Measurements from ENCODE around the gene ARHGAP18. TPM values are rescaled to one million over a fixed set of nuclear protein-coding genes. Genes with fewer than 3 reads are reported as not detected.

The ARHGAP18 gene
- total RNA-seq, 3 donors from 2014 or later (not counting 1 experiment from before 2014, with no cell fraction given), result 11.5 to 12.5 (median 11.8) TPM

DNA sequence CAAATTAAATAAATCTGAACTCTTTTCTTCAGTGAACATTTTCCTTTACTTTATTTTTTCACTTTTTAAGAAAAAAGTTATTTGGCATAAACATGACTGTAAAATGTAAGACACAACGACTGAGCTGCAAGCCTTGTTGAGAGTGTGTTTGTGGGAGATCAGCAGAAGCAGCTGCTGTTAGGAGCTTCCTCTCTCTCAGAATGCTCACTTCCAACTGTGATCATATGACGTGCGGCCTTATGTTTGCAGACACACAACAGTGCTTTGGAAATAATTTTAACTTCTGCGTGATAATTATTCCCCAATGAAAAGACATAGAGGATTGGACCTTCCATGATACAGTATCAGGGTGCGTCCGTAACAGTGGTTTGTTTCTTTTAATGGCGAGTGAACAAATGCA lies 104.0 kb downstream of the ARHGAP18 start:
- 97% methylated on average over 7 of the region's 7 CpGs for WGBS (ENCODE audit: insufficient coverage)

DNA sequence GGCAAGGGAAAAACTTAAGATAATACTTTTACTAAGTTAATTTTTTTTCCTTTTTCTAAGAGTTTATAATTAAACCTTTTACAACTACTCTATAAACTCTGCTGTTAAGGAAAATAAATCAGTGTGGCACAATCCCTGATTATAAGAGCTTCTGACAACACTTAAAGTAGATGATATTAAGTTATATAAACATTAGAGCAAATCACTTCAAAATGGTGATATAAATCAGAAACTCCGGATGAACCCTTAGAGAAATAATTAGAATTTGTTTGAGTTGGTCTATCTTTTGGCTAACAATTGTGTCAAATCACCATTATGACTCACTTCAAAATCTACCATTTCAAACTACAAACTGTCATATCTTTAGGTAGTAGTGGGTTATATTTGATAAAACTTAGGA lies 104.9 kb downstream of the ARHGAP18 start:
- no CpG with 5 or more reads among the region's 1 CpG for WGBS (ENCODE audit: insufficient coverage)
- TF ChIP-seq, protein P1, sequence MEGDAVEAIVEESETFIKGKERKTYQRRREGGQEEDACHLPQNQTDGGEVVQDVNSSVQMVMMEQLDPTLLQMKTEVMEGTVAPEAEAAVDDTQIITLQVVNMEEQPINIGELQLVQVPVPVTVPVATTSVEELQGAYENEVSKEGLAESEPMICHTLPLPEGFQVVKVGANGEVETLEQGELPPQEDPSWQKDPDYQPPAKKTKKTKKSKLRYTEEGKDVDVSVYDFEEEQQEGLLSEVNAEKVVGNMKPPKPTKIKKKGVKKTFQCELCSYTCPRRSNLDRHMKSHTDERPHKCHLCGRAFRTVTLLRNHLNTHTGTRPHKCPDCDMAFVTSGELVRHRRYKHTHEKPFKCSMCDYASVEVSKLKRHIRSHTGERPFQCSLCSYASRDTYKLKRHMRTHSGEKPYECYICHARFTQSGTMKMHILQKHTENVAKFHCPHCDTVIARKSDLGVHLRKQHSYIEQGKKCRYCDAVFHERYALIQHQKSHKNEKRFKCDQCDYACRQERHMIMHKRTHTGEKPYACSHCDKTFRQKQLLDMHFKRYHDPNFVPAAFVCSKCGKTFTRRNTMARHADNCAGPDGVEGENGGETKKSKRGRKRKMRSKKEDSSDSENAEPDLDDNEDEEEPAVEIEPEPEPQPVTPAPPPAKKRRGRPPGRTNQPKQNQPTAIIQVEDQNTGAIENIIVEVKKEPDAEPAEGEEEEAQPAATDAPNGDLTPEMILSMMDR (IDR thresholded peaks at IDR 0.05), result no peak
- no peak for DNase-seq
- Histone ChIP-seq H3K9me3 (ENCODE audit: control insufficient read depth, insufficient read depth, low read length) (no peaks in the 10 kb centered on the region), H3K27ac (ENCODE audit: low read length) (no peak overlapping the region), H3K36me3 (ENCODE audit: control insufficient read depth, insufficient read depth, low read length) (peaks cover 6% of the 10 kb centered on the region), H3K4me3 (ENCODE audit: low read length) (no peak overlapping the region), H3K27me3 (ENCODE audit: control insufficient read depth, insufficient read depth, low read length) (no peaks in the 10 kb centered on the region), H3K4me1 (ENCODE audit: control insufficient read depth, insufficient read depth, low read length) (no peaks in the 10 kb centered on the region)
- no peak for ATAC-seq
- intact Hi-C loops (cut with micrococcal nuclease), result no loop called here
- H3K9me3 Mint-ChIP-seq, result no peaks in the 10 kb centered on the region
- no peak overlapping the region for H3K27ac Mint-ChIP-seq
- no peaks in the 10 kb centered on the region for H3K36me3 Mint-ChIP-seq
- no peak overlapping the region for H3K4me3 Mint-ChIP-seq
- H3K27me3 Mint-ChIP-seq (ENCODE audit: low read depth in 2 of 2), result no peaks in the 10 kb centered on the region
- no peaks in the 10 kb centered on the region for H3K4me1 Mint-ChIP-seq

More for the DNA sequence above, 104.0 kb downstream of the ARHGAP18 start:
- TF ChIP-seq, protein P1 (IDR thresholded peaks at IDR 0.05), result no peak
- Histone ChIP-seq H3K4me3 (ENCODE audit: low read length) (no peak overlapping the region), H3K36me3 (ENCODE audit: control insufficient read depth, insufficient read depth, low read length) (peaks cover 6% of the 10 kb centered on the region), H3K27me3 (ENCODE audit: control insufficient read depth, insufficient read depth, low read length) (no peaks in the 10 kb centered on the region), H3K27ac (ENCODE audit: low read length) (no peak overlapping the region), H3K9me3 (ENCODE audit: control insufficient read depth, insufficient read depth, low read length) (no peaks in the 10 kb centered on the region), H3K4me1 (ENCODE audit: control insufficient read depth, insufficient read depth, low read length) (no peaks in the 10 kb centered on the region)
- H3K27me3 Mint-ChIP-seq (ENCODE audit: low read depth in 2 of 2), result no peaks in the 10 kb centered on the region
- H3K4me1 Mint-ChIP-seq, result no peaks in the 10 kb centered on the region
- H3K4me3 Mint-ChIP-seq, result no peak overlapping the region
- intact Hi-C loops (cut with micrococcal nuclease), result no loop called here
- no peak for DNase-seq
- H3K36me3 Mint-ChIP-seq, result no peaks in the 10 kb centered on the region
- no peak for ATAC-seq
- H3K27ac Mint-ChIP-seq, result no peak overlapping the region
- H3K9me3 Mint-ChIP-seq, result no peaks in the 10 kb centered on the region

DNA sequence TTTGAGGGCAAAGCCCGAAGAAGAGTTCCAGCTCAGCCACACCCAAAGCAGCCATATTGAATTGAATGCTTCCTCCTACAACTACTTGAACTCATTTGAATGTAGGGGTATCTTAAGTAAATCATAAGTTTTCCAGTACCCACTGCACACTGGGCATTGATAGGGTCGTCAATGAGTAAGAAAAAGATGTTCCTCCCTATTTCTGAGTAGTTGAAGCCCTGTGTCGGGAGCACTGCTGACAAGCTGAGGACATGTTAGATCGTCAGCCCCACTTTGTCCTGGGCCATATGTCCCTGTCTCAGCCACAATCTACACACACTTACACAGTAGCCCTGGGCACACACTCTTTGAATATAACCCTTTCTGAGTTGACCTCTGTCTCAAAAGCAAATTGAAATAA lies 105.7 kb downstream of the ARHGAP18 start:
- 98% methylated on average over 3 of the region's 4 CpGs for WGBS (ENCODE audit: insufficient coverage)
- intact Hi-C loops (cut with micrococcal nuclease), result no loop called here
- no peak for ATAC-seq
- no peaks in the 10 kb centered on the region for H3K4me1 ChIP-seq (ENCODE audit: control insufficient read depth, insufficient read depth, low read length)
- H3K4me3 ChIP-seq (ENCODE audit: low read length), result no peak overlapping the region
- DNase-seq, result no peak
- H3K9me3 ChIP-seq (ENCODE audit: control insufficient read depth, insufficient read depth, low read length), result no peaks in the 10 kb centered on the region
- H3K27me3 Mint-ChIP-seq (ENCODE audit: low read depth in 2 of 2), result no peaks in the 10 kb centered on the region
- TF ChIP-seq, protein P1 (IDR thresholded peaks at IDR 0.05), result no peak
- no peak overlapping the region for H3K4me3 Mint-ChIP-seq
- H3K27me3 ChIP-seq (ENCODE audit: control insufficient read depth, insufficient read depth, low read length), result no peaks in the 10 kb centered on the region
- H3K27ac ChIP-seq (ENCODE audit: low read length), result no peak overlapping the region
- no peaks in the 10 kb centered on the region for H3K36me3 Mint-ChIP-seq
- H3K4me1 Mint-ChIP-seq, result no peaks in the 10 kb centered on the region
- peaks cover 8% of the 10 kb centered on the region for H3K36me3 ChIP-seq (ENCODE audit: control insufficient read depth, insufficient read depth, low read length)
- H3K27ac Mint-ChIP-seq, result no peak overlapping the region
- H3K9me3 Mint-ChIP-seq, result no peaks in the 10 kb centered on the region

DNA sequence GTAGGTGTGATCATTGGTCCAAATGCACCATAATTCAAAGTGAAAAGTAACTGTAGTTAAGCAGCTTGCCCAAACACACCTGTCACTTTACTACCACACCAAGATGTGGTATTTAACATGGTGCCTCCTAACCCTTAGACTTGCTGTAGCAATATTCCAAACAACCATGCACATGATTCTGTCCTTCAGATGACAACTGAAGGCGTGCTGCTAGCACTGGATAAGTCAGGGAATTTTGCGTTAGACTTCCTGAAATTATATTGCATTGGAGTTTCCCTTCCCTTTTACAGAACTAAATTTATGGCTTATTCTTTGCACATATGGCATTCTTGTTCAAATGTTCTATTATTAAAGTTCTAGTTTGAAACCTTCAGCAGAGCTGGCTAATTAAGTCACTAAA lies 106.2 kb downstream of the ARHGAP18 start:
- peaks cover 8% of the 10 kb centered on the region for H3K36me3 ChIP-seq (ENCODE audit: control insufficient read depth, insufficient read depth, low read length)
- no peak overlapping the region for H3K4me3 Mint-ChIP-seq
- H3K36me3 Mint-ChIP-seq, result no peaks in the 10 kb centered on the region
- H3K4me1 Mint-ChIP-seq, result no peaks in the 10 kb centered on the region
- H3K9me3 ChIP-seq (ENCODE audit: control insufficient read depth, insufficient read depth, low read length), result no peaks in the 10 kb centered on the region
- intact Hi-C loops (cut with micrococcal nuclease), result no loop called here
- 97% methylated on average over 2 of the region's 2 CpGs for WGBS (ENCODE audit: insufficient coverage)
- no peak overlapping the region for H3K27ac ChIP-seq (ENCODE audit: low read length)
- no peaks in the 10 kb centered on the region for H3K27me3 Mint-ChIP-seq (ENCODE audit: low read depth in 2 of 2)
- no peak overlapping the region for H3K4me3 ChIP-seq (ENCODE audit: low read length)
- TF ChIP-seq, protein P1 (IDR thresholded peaks at IDR 0.05), result no peak
- ATAC-seq (no peak), DNase-seq (no peak)
- H3K27ac Mint-ChIP-seq, result no peak overlapping the region
- H3K27me3 ChIP-seq (ENCODE audit: control insufficient read depth, insufficient read depth, low read length), result no peaks in the 10 kb centered on the region
- no peaks in the 10 kb centered on the region for H3K9me3 Mint-ChIP-seq
- H3K4me1 ChIP-seq (ENCODE audit: control insufficient read depth, insufficient read depth, low read length), result no peaks in the 10 kb centered on the region
